ENCODE measurements around the gene ANKFY1. TPM values are rescaled to one million over a fixed set of nuclear protein-coding genes. Genes with fewer than 3 reads are reported as not detected.

Gene ANKFY1
- total RNA-seq, 1 experiment from 2014 or later: 38.9 TPM

DNA sequence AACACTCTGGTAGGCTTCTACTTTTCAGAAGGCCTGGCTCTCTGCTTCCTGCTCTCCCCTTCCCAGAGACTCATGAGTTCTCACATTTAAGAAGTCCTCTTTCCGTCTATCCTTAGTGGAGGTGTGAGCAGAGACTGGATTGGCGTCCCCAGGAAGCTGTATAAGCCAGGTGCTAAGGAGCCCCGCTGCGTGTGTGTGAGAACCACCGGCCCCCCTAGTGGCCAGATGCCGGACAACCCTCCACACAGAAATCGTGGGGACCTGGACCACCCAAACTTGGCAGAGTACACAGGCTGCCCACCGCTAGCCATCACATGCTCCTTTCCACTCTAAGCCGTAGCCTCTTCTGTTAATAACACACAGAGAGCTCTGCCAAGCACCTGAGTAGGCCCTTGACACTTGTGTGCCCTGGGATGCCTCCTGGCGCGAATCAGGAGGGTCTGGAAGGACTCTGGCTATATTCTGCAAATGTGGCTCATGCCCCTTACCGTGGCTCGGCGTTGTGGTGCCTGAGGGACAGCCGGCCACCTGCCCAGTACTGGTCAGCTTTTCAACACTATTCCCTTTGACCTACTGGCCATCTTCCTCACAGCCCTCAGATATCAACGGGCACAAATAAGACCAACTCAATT lies 106.9 kb downstream of the ANKFY1 start:
- H3K4me3 ChIP-seq (replicated peaks in 1 of 2; ENCODE audit: low read depth in 1 of 2, low read length in 2 of 2): no peak overlapping the region
- BruUV-seq (replicated peaks): no TSS peak
- peaks cover 0 to 4% of the 10 kb centered on the region in 2 experiments; a peak in 2 of 4 replicates for H3K36me3 ChIP-seq (ENCODE audit: control insufficient read depth in 1 of 2, insufficient read depth in 2 of 2, low read length in 2 of 2)
- H3K79me2 ChIP-seq (ENCODE audit: insufficient read depth, low read length): no peaks in the 10 kb centered on the region
- ChIA-PET RAD21 (ENCODE audit: low non-redundant PET in 1 of 2, low total read pairs in 2 of 2, uncharacterized antibody in 2 of 2, unreplicated experiment in 2 of 2) (no interaction called here), CTCF (no interaction called here), POLR2A (no interaction called here)
- H3K4me1 ChIP-seq (ENCODE audit: control insufficient read depth in 1 of 2, insufficient read depth in 2 of 2, low read length in 2 of 2): peaks cover 7 to 12% of the 10 kb centered on the region in 2 experiments; a peak in 3 of 4 replicates
- DNase-seq (ENCODE audit: low read depth, low spot score): no peak
- intact Hi-C loops (cut with micrococcal nuclease): no loop called here
- H3K27ac ChIP-seq (ENCODE audit: low read depth, low read length): no peak overlapping the region
- no peaks in the 10 kb centered on the region for H3K9me2 ChIP-seq (ENCODE audit: insufficient read depth)
- peak in 2 of 3 experiments; percentile 24 to 37; a peak in 3 of 6 replicates for TF ChIP-seq CTCF (IDR thresholded peaks at IDR 0.05 in 2 of 3, conservative IDR thresholded peaks at IDR 0.05 in 1 of 3; ENCODE audit: borderline replicate concordance in 1 of 3, insufficient read depth in 1 of 3, low read depth in 2 of 3, low read length in 2 of 3)
- no peak for TF ChIP-seq EZH2 (IDR thresholded peaks at IDR 0.05)
- TF ChIP-seq, protein P1, sequence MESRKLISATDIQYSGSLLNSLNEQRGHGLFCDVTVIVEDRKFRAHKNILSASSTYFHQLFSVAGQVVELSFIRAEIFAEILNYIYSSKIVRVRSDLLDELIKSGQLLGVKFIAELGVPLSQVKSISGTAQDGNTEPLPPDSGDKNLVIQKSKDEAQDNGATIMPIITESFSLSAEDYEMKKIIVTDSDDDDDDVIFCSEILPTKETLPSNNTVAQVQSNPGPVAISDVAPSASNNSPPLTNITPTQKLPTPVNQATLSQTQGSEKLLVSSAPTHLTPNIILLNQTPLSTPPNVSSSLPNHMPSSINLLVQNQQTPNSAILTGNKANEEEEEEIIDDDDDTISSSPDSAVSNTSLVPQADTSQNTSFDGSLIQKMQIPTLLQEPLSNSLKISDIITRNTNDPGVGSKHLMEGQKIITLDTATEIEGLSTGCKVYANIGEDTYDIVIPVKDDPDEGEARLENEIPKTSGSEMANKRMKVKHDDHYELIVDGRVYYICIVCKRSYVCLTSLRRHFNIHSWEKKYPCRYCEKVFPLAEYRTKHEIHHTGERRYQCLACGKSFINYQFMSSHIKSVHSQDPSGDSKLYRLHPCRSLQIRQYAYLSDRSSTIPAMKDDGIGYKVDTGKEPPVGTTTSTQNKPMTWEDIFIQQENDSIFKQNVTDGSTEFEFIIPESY (IDR thresholded peaks at IDR 0.05; ENCODE audit: extremely low read depth, insufficient replicate concordance, low read length): no peak
- H3K9me3 ChIP-seq (ENCODE audit: control insufficient read depth in 1 of 2, insufficient read depth in 1 of 2, low read depth in 1 of 2, low read length in 2 of 2): no peaks in the 10 kb centered on the region
- no peaks in the 10 kb centered on the region for H4K20me1 ChIP-seq (ENCODE audit: insufficient read depth)
- H2AFZ ChIP-seq (ENCODE audit: low read depth, low read length, poor library complexity, severe bottlenecking): no peak overlapping the region
- ATAC-seq: no peak
- H3K4me2 ChIP-seq (ENCODE audit: low read length): no peak overlapping the region
- no peaks in the 10 kb centered on the region for H3K27me3 ChIP-seq (ENCODE audit: insufficient read depth, low read length)
- H3K9ac ChIP-seq (ENCODE audit: low read length): no peak overlapping the region

All from HCT116 (cell line).